ENCODE measurements around the gene MMP23B.

DNA sequence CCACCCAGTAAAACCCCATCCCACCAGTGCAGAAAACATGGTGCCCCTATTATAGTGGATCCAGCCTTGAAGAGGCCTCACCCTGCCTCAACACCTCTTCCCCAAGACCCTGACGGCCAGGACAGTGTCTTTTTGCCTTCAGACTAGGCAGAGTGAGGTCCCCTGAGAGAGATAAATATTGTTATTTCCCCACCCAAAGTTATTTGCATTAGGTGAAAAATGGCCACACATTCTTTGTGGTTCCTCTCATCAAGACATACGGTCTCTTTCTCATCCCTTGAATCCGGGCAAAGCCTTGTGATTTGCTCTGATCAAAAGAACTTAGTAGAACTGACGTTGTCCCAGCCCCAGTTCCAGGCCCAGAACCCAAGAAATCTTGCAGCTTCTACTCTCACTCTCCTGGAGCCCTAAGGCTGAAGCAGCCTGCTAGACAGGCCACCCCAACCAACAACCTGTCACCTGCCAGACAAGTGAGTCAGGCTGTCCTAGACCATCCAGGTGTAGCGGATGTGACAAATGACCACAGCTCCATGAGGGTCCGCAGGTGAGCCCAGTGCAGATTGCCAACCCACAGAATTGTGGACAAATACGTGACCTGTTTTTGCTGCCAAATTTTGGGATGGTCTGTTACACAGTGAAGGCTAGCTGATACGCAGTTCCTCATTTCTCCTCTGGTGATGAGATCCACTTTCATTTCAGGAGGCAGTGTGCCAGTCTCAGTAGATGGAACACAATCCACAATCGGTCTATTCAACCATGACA, 49.2 kb upstream of the MMP23B start:
- TF ChIP-seq, protein P1, sequence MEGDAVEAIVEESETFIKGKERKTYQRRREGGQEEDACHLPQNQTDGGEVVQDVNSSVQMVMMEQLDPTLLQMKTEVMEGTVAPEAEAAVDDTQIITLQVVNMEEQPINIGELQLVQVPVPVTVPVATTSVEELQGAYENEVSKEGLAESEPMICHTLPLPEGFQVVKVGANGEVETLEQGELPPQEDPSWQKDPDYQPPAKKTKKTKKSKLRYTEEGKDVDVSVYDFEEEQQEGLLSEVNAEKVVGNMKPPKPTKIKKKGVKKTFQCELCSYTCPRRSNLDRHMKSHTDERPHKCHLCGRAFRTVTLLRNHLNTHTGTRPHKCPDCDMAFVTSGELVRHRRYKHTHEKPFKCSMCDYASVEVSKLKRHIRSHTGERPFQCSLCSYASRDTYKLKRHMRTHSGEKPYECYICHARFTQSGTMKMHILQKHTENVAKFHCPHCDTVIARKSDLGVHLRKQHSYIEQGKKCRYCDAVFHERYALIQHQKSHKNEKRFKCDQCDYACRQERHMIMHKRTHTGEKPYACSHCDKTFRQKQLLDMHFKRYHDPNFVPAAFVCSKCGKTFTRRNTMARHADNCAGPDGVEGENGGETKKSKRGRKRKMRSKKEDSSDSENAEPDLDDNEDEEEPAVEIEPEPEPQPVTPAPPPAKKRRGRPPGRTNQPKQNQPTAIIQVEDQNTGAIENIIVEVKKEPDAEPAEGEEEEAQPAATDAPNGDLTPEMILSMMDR (conservative IDR thresholded peaks at IDR 0.05 in 1 of 2, IDR thresholded peaks at IDR 0.05 in 1 of 2; ENCODE audit: extremely low read depth in 1 of 2, insufficient read depth in 1 of 2, low read depth in 1 of 2, low read length in 2 of 2): no peak
- no peak for TF ChIP-seq EZH2 (IDR thresholded peaks at IDR 0.05; ENCODE audit: borderline replicate concordance, low read length)
